Fibroblast of mammary gland (primary cell): ENCODE measurements around the gene SCN2A.

Experiments used
- DNase-seq: peaks from one replicate; pipeline ENCODE4 v3.0.0-alpha.2; 2010; ENCODE audit warnings: low read depth
- H3K4me3 ChIP-seq: 2 replicates; pipeline ENCODE4 v1.5.1; 2011; ENCODE audit warnings: low read depth, mild to moderate bottlenecking, low read length, moderate library complexity; ENCODE audit not compliant: control insufficient read depth
- TF ChIP-seq, protein P1 (sequence below): conservative IDR thresholded peaks from 2 replicates; pipeline ENCODE4 v1.5.1; 2011; ENCODE audit warnings: low read depth, low read length, inconsistent platforms; ENCODE audit not compliant: control insufficient read depth, insufficient read depth

The SCN2A gene

DNA sequence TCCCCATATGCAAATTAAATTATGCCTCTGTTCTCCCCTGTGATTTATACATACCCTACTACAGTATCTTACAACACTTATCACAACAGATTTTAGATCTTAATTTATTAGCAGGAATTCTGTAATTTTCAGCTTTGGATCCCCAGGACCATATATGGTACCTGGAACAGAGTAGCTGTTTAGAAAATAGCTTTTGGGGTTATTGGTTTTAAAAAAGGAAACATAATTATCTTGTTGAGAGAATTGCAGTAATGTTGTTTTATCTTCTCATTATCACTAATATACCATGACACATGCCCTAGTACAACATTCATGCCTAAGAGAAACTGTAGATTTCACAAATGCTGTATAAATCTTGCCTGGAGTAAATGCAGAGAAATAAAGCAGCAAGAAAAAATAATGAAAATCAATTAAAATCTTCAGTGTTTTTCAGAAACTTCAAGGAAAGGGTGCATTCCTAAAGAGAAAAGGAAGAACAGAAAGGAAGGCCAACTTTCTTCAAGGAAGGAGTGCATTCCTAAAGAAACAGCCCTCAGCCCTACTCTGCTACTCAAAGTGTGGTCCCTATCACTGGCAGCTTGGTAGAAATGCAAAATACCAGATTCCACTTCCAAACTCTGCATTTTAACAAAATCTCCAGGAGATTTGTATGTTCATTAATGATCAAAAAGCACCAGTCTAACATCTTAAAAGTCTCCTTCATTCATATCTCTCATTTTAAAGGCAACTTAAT, 193.2 kb downstream of the SCN2A start:
- TF ChIP-seq, protein P1, sequence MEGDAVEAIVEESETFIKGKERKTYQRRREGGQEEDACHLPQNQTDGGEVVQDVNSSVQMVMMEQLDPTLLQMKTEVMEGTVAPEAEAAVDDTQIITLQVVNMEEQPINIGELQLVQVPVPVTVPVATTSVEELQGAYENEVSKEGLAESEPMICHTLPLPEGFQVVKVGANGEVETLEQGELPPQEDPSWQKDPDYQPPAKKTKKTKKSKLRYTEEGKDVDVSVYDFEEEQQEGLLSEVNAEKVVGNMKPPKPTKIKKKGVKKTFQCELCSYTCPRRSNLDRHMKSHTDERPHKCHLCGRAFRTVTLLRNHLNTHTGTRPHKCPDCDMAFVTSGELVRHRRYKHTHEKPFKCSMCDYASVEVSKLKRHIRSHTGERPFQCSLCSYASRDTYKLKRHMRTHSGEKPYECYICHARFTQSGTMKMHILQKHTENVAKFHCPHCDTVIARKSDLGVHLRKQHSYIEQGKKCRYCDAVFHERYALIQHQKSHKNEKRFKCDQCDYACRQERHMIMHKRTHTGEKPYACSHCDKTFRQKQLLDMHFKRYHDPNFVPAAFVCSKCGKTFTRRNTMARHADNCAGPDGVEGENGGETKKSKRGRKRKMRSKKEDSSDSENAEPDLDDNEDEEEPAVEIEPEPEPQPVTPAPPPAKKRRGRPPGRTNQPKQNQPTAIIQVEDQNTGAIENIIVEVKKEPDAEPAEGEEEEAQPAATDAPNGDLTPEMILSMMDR: no peak
- H3K4me3 ChIP-seq: no peak overlapping the region
- no peak for DNase-seq

DNA sequence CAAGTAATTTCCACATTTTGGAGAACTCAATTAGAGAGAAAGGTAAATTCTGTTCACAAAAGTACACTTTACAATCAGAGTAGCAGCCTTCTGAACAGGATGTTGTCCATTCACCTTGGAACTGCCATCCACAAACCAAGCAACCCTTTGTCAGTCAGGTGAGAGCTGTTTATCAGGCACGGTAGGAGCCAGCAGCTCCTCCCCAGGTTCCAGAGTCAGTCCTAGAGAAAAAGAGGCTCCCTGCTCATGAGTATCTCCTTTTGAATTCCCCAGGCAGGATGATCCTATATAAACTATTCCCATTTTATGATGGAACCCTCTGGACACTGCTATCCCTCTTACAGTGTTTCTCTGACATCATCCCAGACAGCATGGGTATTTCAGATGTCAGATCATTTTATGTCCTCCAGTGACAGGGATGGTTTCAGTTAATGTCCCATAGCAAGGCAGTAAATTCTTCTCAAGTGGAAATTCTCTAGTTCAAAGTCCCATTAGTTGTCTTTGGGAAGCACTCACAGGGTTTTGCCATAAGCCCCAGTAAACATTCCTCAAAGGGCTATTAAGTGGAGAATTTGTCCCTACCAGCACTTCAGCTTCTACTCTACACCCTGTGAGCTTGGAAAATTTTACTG, 195.8 kb downstream of the SCN2A start:
- DNase-seq: no peak
- no peak overlapping the region for H3K4me3 ChIP-seq
- TF ChIP-seq, protein P1: no peak

DNA sequence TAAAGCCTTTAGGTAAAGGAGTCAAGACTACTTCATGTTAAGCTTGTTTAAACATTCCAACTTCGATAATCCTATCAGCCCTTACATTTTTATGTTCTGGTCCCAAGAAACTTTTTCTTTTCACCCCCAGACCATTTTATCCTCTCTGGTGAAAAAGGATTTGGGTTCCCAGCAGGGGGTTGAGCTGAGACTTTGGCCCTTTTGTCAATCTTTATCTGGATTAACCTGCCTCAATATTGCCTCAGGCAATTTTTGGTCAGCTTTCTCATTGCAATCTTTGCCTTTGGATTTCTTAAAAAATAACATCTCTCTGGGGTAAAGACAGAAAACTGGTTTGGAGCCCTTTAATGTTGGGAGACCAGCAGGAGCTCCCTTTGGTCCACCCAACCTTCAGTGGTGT, 196.4 kb downstream of the SCN2A start:
- TF ChIP-seq, protein P1: no peak
- no peak overlapping the region for H3K4me3 ChIP-seq
- no peak for DNase-seq

DNA sequence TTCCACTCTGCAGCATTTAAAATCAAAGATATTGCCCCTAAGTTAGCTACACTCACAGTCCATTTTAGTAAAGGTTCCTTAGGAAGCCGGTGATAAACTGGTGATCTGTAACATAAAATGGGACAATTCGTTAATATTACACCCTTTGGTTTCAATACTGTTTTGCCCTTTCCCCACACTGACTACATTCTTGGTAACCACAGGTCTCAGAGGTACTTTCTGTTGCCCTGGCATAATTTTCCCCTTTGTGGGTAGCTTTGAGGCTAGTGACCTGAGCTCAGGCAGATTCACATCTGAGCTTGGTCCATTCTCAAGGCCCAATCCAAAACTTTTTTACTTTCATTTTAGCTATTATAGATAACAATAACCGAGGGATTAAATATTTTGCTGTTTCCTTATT, 197.3 kb downstream of the SCN2A start:
- no peak for DNase-seq
- TF ChIP-seq, protein P1: no peak
- no peak overlapping the region for H3K4me3 ChIP-seq

DNA sequence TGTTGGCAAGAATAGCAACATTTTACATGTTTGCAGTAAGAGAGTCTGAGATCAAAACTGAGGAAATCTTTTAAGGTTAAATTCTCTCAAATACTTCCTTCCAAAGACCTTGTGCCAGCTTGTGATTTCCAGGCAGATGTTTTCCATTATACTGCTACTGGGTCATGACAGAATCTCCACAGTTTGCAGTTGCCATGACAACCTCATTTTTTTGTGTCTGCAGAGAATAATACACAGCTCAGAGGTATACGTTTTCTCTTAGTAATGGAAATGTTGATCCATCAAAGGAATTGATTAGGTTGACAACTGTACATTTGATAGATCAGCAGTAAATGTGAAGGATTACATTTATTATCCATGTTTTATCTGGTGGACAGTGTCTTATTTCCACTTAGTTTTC, 201.2 kb downstream of the SCN2A start:
- H3K4me3 ChIP-seq: no peak overlapping the region
- TF ChIP-seq, protein P1: no peak
- peak; percentile 87 for DNase-seq
